ENCODE data around the gene AVPR2. TPM values are rescaled to one million over a fixed set of nuclear protein-coding genes. Genes with fewer than 3 reads are reported as not detected.

Gene AVPR2
- total and polyA plus RNA-seq, 9 of the 15 experiments (the other 6 are each of a cell fraction or from before 2014, with no cell fraction given), result not detected

GRCh38 chrX:153927672-153927921 is 23.1 kb downstream of the AVPR2 start (continued):
- TF ChIP-seq HINFP (tag; conservative IDR thresholded peaks at IDR 0.05; ENCODE audit: low read depth) (no peak), HMGXB4 (CRISPR knock-in tag; IDR thresholded peaks at IDR 0.05) (no peak), ZBTB5 (IDR thresholded peaks at IDR 0.05) (no peak), EP400 (IDR thresholded peaks at IDR 0.05) (no peak), IRF2 (CRISPR knock-in tag; IDR thresholded peaks at IDR 0.05) (no peak), PHF21A (IDR thresholded peaks at IDR 0.05; ENCODE audit: borderline replicate concordance, low read depth) (no peak), ZBTB9 (CRISPR knock-in tag; IDR thresholded peaks at IDR 0.05) (no peak), BRF1 (IDR thresholded peaks at IDR 0.05; ENCODE audit: borderline replicate concordance, extremely low read depth, insufficient read length) (no peak), ZC3H8 (IDR thresholded peaks at IDR 0.05) (no peak), BMI1 (IDR thresholded peaks at IDR 0.05; ENCODE audit: low read length) (no peak), ZNF717 (CRISPR knock-in tag; IDR thresholded peaks at IDR 0.05) (no peak), RREB1 (CRISPR knock-in tag; IDR thresholded peaks at IDR 0.05) (no peak), PTRF (tag; IDR thresholded peaks at IDR 0.05) (no peak), CREB3 (tag; conservative IDR thresholded peaks at IDR 0.05; ENCODE audit: low read depth) (no peak), ETS2 (tag; IDR thresholded peaks at IDR 0.05; ENCODE audit: borderline replicate concordance, poor library complexity, severe bottlenecking) (no peak)

Data from K562 (cell line).